Caco-2 (cell line): ENCODE data around the gene PDCD1LG2. TPM values are rescaled to one million over a fixed set of nuclear protein-coding genes. Genes with fewer than 3 reads are reported as not detected.

Experiments used
- BruUV-seq: library from RNA; stranded (reverse); fragments of 400-500 nt; replicated peaks from 2 replicates; lab custom pipeline; 2021; lab: Mats Ljungman, UMichigan
- CTCF ChIA-PET: fragments of 300-600 bp; sonication (Branson Sonifier 250); formaldehyde crosslinking; loops from one replicate; lab custom pipeline; 2022; ENCODE audit warnings: antibody characterized with exemption; lab: Charles Lee
- POLR2A ChIA-PET: fragments of 300-600 bp; sonication (Branson Sonifier 250); formaldehyde crosslinking; loops from one replicate; lab custom pipeline; 2022; ENCODE audit warnings: antibody characterized with exemption; lab: Charles Lee
- DNase-seq, 2 experiments: peaks; one replicate each; pipeline versions ENCODE4 v3.0.0 to v3.0.0-alpha.2; 2020 to 2022
- H3K27me3 ChIP-seq: replicated peaks from 2 replicates; pipeline ENCODE4 v1.6.0; 2011; ENCODE audit warnings: low read length; ENCODE audit not compliant: control insufficient read depth, insufficient read depth
- H3K36me3 ChIP-seq: 2 replicates; pipeline ENCODE4 v1.5.1; 2011; ENCODE audit warnings: low read length; ENCODE audit not compliant: control insufficient read depth, insufficient read depth
- H3K4me1 ChIP-seq: fragments of 250-450 bp; sonication (Bioruptor Pico); 2 replicates; pipeline ENCODE4 v1.5.1; 2020; ENCODE audit warnings: mild to moderate bottlenecking
- H3K4me3 ChIP-seq: 2 replicates; pipeline ENCODE4 v1.5.1; 2011; ENCODE audit warnings: low read depth, mild to moderate bottlenecking, control low read depth, low read length
- H3K9me3 ChIP-seq: fragments of 250-450 bp; sonication (Bioruptor Pico); 2 replicates; pipeline ENCODE4 v1.5.1; 2020; ENCODE audit warnings: mild to moderate bottlenecking, moderate library complexity
- H3K27ac Mint-ChIP-seq: one replicate; pipeline ENCODE4 v1.8.0; 2022; ENCODE audit warnings: mixed read lengths; ENCODE audit not compliant: unreplicated experiment
- H3K27me3 Mint-ChIP-seq: one replicate; pipeline ENCODE4 v1.8.0; 2022; ENCODE audit warnings: mixed read lengths; ENCODE audit not compliant: insufficient read depth, unreplicated experiment
- H3K36me3 Mint-ChIP-seq: one replicate; pipeline ENCODE4 v1.8.0; 2022; ENCODE audit warnings: mild to moderate bottlenecking, mixed read lengths; ENCODE audit not compliant: insufficient read depth, unreplicated experiment
- H3K4me1 Mint-ChIP-seq: one replicate; pipeline ENCODE4 v1.8.0; 2022; ENCODE audit warnings: low read depth, mixed read lengths; ENCODE audit not compliant: unreplicated experiment
- H3K4me3 Mint-ChIP-seq: one replicate; pipeline ENCODE4 v1.8.0; 2022; ENCODE audit warnings: mild to moderate bottlenecking, moderate library complexity, mixed read lengths; ENCODE audit not compliant: unreplicated experiment
- H3K9me3 Mint-ChIP-seq: one replicate; pipeline ENCODE4 v1.8.0; 2022; ENCODE audit warnings: mixed read lengths; ENCODE audit not compliant: unreplicated experiment
- intact Hi-C: fragments of 100-400 bp; cut with micrococcal nuclease; formaldehyde crosslinking; loops from one replicate; pipeline ENCODE4 v1.10.0; 2022; ENCODE audit not compliant: unreplicated experiment
- total RNA-seq: library from RNA; stranded (reverse); gene quantifications from 2 replicates; pipeline ENCODE4 v1.2.3, GENCODE V29; 2022
- TF ChIP-seq, protein P1 (sequence below), 2 experiments: fragments of 200-600 bp in 1 of 2; IDR thresholded peaks; 1 replicate in 1 of 2; 2 replicates in 1 of 2; pipeline versions ENCODE4 v1.5.1 to v1.8.0; 2011 to 2022; ENCODE audit warnings: antibody characterized with exemption in 1 of 2, control low read depth in 1 of 2, inconsistent platforms in 1 of 2, low read depth in 1 of 2, low read length in 1 of 2, mild to moderate bottlenecking in 1 of 2, moderate library complexity in 1 of 2; ENCODE audit not compliant: insufficient read depth in 1 of 2, severe bottlenecking in 1 of 2, unreplicated experiment in 1 of 2

The PDCD1LG2 gene
- total RNA-seq, 1 experiment from 2014 or later: not detected

- no peaks in the 10 kb centered on the region for H3K36me3 Mint-ChIP-seq
- TF ChIP-seq, protein P1, sequence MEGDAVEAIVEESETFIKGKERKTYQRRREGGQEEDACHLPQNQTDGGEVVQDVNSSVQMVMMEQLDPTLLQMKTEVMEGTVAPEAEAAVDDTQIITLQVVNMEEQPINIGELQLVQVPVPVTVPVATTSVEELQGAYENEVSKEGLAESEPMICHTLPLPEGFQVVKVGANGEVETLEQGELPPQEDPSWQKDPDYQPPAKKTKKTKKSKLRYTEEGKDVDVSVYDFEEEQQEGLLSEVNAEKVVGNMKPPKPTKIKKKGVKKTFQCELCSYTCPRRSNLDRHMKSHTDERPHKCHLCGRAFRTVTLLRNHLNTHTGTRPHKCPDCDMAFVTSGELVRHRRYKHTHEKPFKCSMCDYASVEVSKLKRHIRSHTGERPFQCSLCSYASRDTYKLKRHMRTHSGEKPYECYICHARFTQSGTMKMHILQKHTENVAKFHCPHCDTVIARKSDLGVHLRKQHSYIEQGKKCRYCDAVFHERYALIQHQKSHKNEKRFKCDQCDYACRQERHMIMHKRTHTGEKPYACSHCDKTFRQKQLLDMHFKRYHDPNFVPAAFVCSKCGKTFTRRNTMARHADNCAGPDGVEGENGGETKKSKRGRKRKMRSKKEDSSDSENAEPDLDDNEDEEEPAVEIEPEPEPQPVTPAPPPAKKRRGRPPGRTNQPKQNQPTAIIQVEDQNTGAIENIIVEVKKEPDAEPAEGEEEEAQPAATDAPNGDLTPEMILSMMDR (IDR thresholded peaks at IDR 0.05; ENCODE audit: insufficient read depth in 1 of 2, low read depth in 1 of 2, low read length in 1 of 2, severe bottlenecking in 1 of 2, unreplicated experiment in 1 of 2): no peak
- peaks cover 5% of the 10 kb centered on the region for H3K27me3 Mint-ChIP-seq
- no peak for DNase-seq
- Histone ChIP-seq H3K36me3 (no peaks in the 10 kb centered on the region), H3K9me3 (no peaks in the 10 kb centered on the region), H3K4me3 (no peak overlapping the region), H3K4me1 (no peaks in the 10 kb centered on the region), H3K27me3 (no peaks in the 10 kb centered on the region)
- no peaks in the 10 kb centered on the region for H3K4me1 Mint-ChIP-seq
- no peak overlapping the region for H3K27ac Mint-ChIP-seq
- CTCF ChIA-PET: no interaction called here
- no peak overlapping the region for H3K4me3 Mint-ChIP-seq
- no TSS peak for BruUV-seq
- POLR2A ChIA-PET: no interaction called here
- H3K9me3 Mint-ChIP-seq: no peaks in the 10 kb centered on the region
- intact Hi-C loops: no loop called here
Measured at GRCh38 chr9:5563417-5563815, 53.1 kb downstream of the PDCD1LG2 start.

GRCh38 chr9:5563886-5564285 lies 53.6 kb downstream of the PDCD1LG2 start:
- Histone ChIP-seq H3K9me3 (no peaks in the 10 kb centered on the region), H3K4me1 (no peaks in the 10 kb centered on the region), H3K36me3 (no peaks in the 10 kb centered on the region), H3K27me3 (no peaks in the 10 kb centered on the region), H3K4me3 (no peak overlapping the region)
- TF ChIP-seq, protein P1 (IDR thresholded peaks at IDR 0.05; ENCODE audit: insufficient read depth in 1 of 2, low read depth in 1 of 2, low read length in 1 of 2, severe bottlenecking in 1 of 2, unreplicated experiment in 1 of 2): no peak
- no peak for DNase-seq
- no peaks in the 10 kb centered on the region for H3K4me1 Mint-ChIP-seq
- intact Hi-C loops: no loop called here
- H3K4me3 Mint-ChIP-seq: no peak overlapping the region
- H3K9me3 Mint-ChIP-seq: no peaks in the 10 kb centered on the region
- POLR2A ChIA-PET: no interaction called here
- H3K27me3 Mint-ChIP-seq: peaks cover 5% of the 10 kb centered on the region
- no peak overlapping the region for H3K27ac Mint-ChIP-seq
- H3K36me3 Mint-ChIP-seq: no peaks in the 10 kb centered on the region
- BruUV-seq: no TSS peak
- CTCF ChIA-PET: no interaction called here

DNA sequence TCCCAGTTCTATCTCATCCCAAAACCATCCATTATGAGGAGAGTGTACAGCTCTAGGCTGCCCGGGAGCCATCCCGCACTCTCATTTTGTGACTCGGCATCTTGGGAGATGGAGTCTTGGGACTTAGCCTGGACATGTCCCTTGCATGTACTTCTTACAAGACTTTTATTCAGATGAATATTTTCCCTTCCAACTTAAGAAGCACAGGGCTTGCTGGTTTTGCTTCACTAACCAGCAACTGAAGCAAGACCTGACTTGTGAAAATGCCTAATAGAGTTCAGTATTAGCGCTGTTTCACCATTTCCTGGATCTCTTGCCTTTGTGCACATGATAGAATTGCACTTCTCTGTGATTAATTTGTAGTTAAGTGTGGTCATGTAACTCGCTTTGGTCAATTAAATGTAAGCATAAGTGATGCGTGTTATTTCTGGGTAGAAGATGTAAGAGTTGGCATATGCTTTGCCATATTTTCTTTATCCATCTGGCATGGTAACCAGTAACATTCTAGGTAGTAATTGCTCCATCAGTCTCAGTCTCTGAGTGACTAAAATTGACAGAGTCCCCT lies 55.8 kb downstream of the PDCD1LG2 start:
- Histone ChIP-seq H3K36me3 (no peaks in the 10 kb centered on the region), H3K4me3 (no peak overlapping the region), H3K9me3 (no peaks in the 10 kb centered on the region), H3K27me3 (no peaks in the 10 kb centered on the region), H3K4me1 (no peaks in the 10 kb centered on the region)
- ChIA-PET CTCF (no interaction called here), POLR2A (no interaction called here)
- no TSS peak for BruUV-seq
- no peaks in the 10 kb centered on the region for H3K36me3 Mint-ChIP-seq
- no peaks in the 10 kb centered on the region for H3K27me3 Mint-ChIP-seq
- no peak overlapping the region for H3K27ac Mint-ChIP-seq
- intact Hi-C loops: no loop called here
- TF ChIP-seq, protein P1 (IDR thresholded peaks at IDR 0.05; ENCODE audit: insufficient read depth in 1 of 2, low read depth in 1 of 2, low read length in 1 of 2, severe bottlenecking in 1 of 2, unreplicated experiment in 1 of 2): no peak
- H3K4me3 Mint-ChIP-seq: no peak overlapping the region
- no peaks in the 10 kb centered on the region for H3K4me1 Mint-ChIP-seq
- DNase-seq: no peak
- no peaks in the 10 kb centered on the region for H3K9me3 Mint-ChIP-seq
